CD14-positive monocyte (primary cell): Measurements from ENCODE around the gene FAM107B. TPM values are rescaled to one million over a fixed set of nuclear protein-coding genes. Genes with fewer than 3 reads are reported as not detected.

Experiments used
- DNase-seq, 3 donors: peaks; one replicate each; pipeline ENCODE4 v3.0.0-alpha.2; 2011 to 2022
- H2AFZ ChIP-seq: 2 replicates; pipeline ENCODE4 v1.6.0; 2012; ENCODE audit warnings: mild to moderate bottlenecking, low read depth, low read length, inconsistent platforms; ENCODE audit not compliant: insufficient read depth, poor library complexity, severe bottlenecking
- H3K27ac ChIP-seq, 2 donors: 1 replicate in 1 of 2; 2 replicates in 1 of 2; pipeline ENCODE4 v1.5.1; 2012 to 2013; ENCODE audit warnings: low read length in 2 of 2, control low read depth in 1 of 2, inconsistent platforms in 1 of 2, low read depth in 1 of 2, mild to moderate bottlenecking in 1 of 2
- H3K27me3 ChIP-seq, 2 donors: one replicate each; pipeline versions ENCODE4 v1.6.0 to v1.6.1; 2011 to 2013; ENCODE audit warnings: low read length in 2 of 2; ENCODE audit not compliant: control insufficient read depth in 2 of 2, insufficient read depth in 2 of 2
- H3K36me3 ChIP-seq, 2 donors: replicated peaks in 1 of 2; 1 replicate in 1 of 2; 2 replicates in 1 of 2; pipeline versions ENCODE4 v1.5.1 to v1.6.1; 2012 to 2013; ENCODE audit warnings: low read length in 2 of 2, control low read depth in 1 of 2, inconsistent platforms in 1 of 2, mild to moderate bottlenecking in 1 of 2; ENCODE audit not compliant: insufficient read depth in 2 of 2, control insufficient read depth in 1 of 2
- H3K4me1 ChIP-seq, 2 donors: 1 replicate in 1 of 2; 2 replicates in 1 of 2; pipeline versions ENCODE4 v1.5.1 to v1.6.1; 2012 to 2013; ENCODE audit warnings: low read length in 2 of 2, control low read depth in 1 of 2, inconsistent platforms in 1 of 2, mild to moderate bottlenecking in 1 of 2, moderate library complexity in 1 of 2; ENCODE audit not compliant: insufficient read depth in 2 of 2, control insufficient read depth in 1 of 2
- H3K4me2 ChIP-seq: replicated peaks from 2 replicates; pipeline ENCODE3; 2012; ENCODE audit warnings: low read length, moderate library complexity, mild to moderate bottlenecking; ENCODE audit not compliant: poor library complexity, severe bottlenecking; ENCODE audit errors: extremely low read depth
- H3K4me3 ChIP-seq, 3 experiments: fragments of 200-600 bp in 1 of 3; sonication (generic) in 1 of 3; replicated peaks in 1 of 3; 1 replicate in 2 of 3; 2 replicates in 1 of 3; pipeline ENCODE4 v1.5.1; 2011 to 2013; ENCODE audit warnings: low read length in 3 of 3, mild to moderate bottlenecking in 3 of 3, control low read depth in 2 of 3, low read depth in 2 of 3, inconsistent platforms in 1 of 3, moderate library complexity in 1 of 3
- H3K79me2 ChIP-seq: 2 replicates; pipeline ENCODE4 v1.6.0; 2012; ENCODE audit warnings: mild to moderate bottlenecking, control low read depth, inconsistent platforms, low read length, moderate library complexity; ENCODE audit not compliant: insufficient read depth
- H3K9ac ChIP-seq: 2 replicates; pipeline ENCODE4 v1.6.0; 2017; ENCODE audit warnings: low read length, mild to moderate bottlenecking; ENCODE audit not compliant: insufficient read depth, poor library complexity, severe bottlenecking
- H3K9me3 ChIP-seq, 2 donors: replicated peaks in 1 of 2; 1 replicate in 1 of 2; 2 replicates in 1 of 2; pipeline versions ENCODE4 v1.5.1 to v1.6.1; 2012 to 2013; ENCODE audit warnings: low read length in 2 of 2, control low read depth in 1 of 2; ENCODE audit not compliant: control insufficient read depth in 1 of 2, insufficient read depth in 1 of 2
- H4K20me1 ChIP-seq: 2 replicates; pipeline ENCODE4 v1.6.0; 2012; ENCODE audit warnings: mild to moderate bottlenecking, low read length, control low read depth, moderate library complexity; ENCODE audit not compliant: insufficient read depth
- H3K27ac Mint-ChIP-seq, 7 donors: one replicate each; pipeline ENCODE4 v1.8.0; 2020; ENCODE audit warnings: mild to moderate bottlenecking in 7 of 7, mixed read lengths in 7 of 7, moderate library complexity in 6 of 7, inconsistent platforms in 2 of 7
- H3K27me3 Mint-ChIP-seq, 3 donors: one replicate each; pipeline ENCODE4 v1.8.0; 2021 to 2022; ENCODE audit warnings: low read depth in 3 of 3, mild to moderate bottlenecking in 3 of 3, mixed read lengths in 3 of 3, moderate library complexity in 3 of 3, inconsistent platforms in 1 of 3
- H3K36me3 Mint-ChIP-seq, 2 donors: one replicate each; pipeline ENCODE4 v1.8.0; 2020; ENCODE audit warnings: mixed read lengths in 2 of 2, inconsistent platforms in 1 of 2, mild to moderate bottlenecking in 1 of 2
- H3K4me1 Mint-ChIP-seq: one replicate; pipeline ENCODE4 v1.8.0; 2020; ENCODE audit warnings: mild to moderate bottlenecking, mixed read lengths
- H3K4me3 Mint-ChIP-seq, 2 donors: one replicate each; pipeline ENCODE4 v1.8.0; 2020; ENCODE audit warnings: mild to moderate bottlenecking in 2 of 2, mixed read lengths in 2 of 2, moderate library complexity in 1 of 2
- H3K9me3 Mint-ChIP-seq, 7 donors: one replicate each; pipeline ENCODE4 v1.8.0; 2020 to 2022; ENCODE audit warnings: mixed read lengths in 7 of 7, mild to moderate bottlenecking in 6 of 7, moderate library complexity in 6 of 7, inconsistent platforms in 2 of 7
- CTCF ChIP-seq: fragments of 200-600 bp; IDR thresholded peaks from one replicate; pipeline ENCODE4 v1.8.0; 2022; ENCODE audit warnings: antibody characterized with exemption, mild to moderate bottlenecking
- WGBS: methylation state at CpG from one replicate; pipeline ENCODE4 v1.1.5; 2013; ENCODE audit warnings: missing lambda C conversion rate; ENCODE audit not compliant: insufficient coverage; 5-methylcytosine and 5-hydroxymethylcytosine counted together
- intact Hi-C, 2 donors: fragments of 100-400 bp; cut with micrococcal nuclease; formaldehyde crosslinking; loops; one replicate each; pipeline versions ENCODE4 v1.15.0 to v1.15.1; 2023
- polyA plus RNA-seq, 3 donors: library from polyadenylated mRNA; depleted of rRNA in 1 of 3; unstranded in 2 of 3; stranded (reverse) in 1 of 3; fragments of 300-500 nt in 2 of 3; fragments of >200 nt in 1 of 3; fragmentation: Illumina TruSeq in 2 of 3; gene quantifications; 1 replicate in 2 of 3; 2 replicates in 1 of 3; pipeline ENCODE4 v1.2.3, GENCODE V29; 2012 to 2021

The FAM107B gene
- polyA plus RNA-seq, 3 donors = 27.2 to 68.5 (median 28.4) TPM

GRCh38 chr10:14549496-14549895, 225.2 kb downstream of the FAM107B start:
- peaks cover 67 to 86% of the 10 kb centered on the region in 2 donors for H3K4me1 ChIP-seq

GRCh38 chr10:14548970-14549369, 225.7 kb downstream of the FAM107B start:
- Mint-ChIP-seq H3K4me3 (no peak overlapping the region), H3K36me3 (peaks cover 61 to 63% of the 10 kb centered on the region in 2 donors), H3K27ac (peak overlapping the region in 1 of 7 donors; percentile 37), H3K9me3 (no peaks in the 10 kb centered on the region), H3K4me1 (peaks cover 80% of the 10 kb centered on the region), H3K27me3 (peaks cover 0 to 3% (median 1%) of the 10 kb centered on the region in 3 donors)
- intact Hi-C loops = loop anchor here in 1 of 2 donors (5.0 kb wide), 1 partner anchor 52 kb away; no protein-coding TSS in a partner anchor
- Histone ChIP-seq H4K20me1 (peaks cover 62% of the 10 kb centered on the region), H3K27me3 (no peaks in the 10 kb centered on the region), H3K27ac (no peak overlapping the region), H3K4me2 (no peak overlapping the region), H3K9ac (no peak overlapping the region), H2AFZ (no peak overlapping the region), H3K4me3 (no peak overlapping the region), H3K36me3 (peaks cover 0 to 27% of the 10 kb centered on the region in 2 donors), H3K9me3 (no peaks in the 10 kb centered on the region), H3K4me1 (peaks cover 63 to 84% of the 10 kb centered on the region in 2 donors), H3K79me2 (peaks cover 93% of the 10 kb centered on the region)
- TF ChIP-seq CTCF = no peak
- WGBS = 93% methylated on average over 2 of the region's 3 CpGs
- no peak for DNase-seq

More at GRCh38 chr10:14549496-14549895, 225.2 kb downstream of the FAM107B start:
- no peak for DNase-seq
- Histone ChIP-seq H3K27me3 (no peaks in the 10 kb centered on the region), H3K79me2 (peaks cover 93% of the 10 kb centered on the region), H3K9me3 (no peaks in the 10 kb centered on the region), H3K9ac (no peak overlapping the region), H3K4me3 (no peak overlapping the region), H3K4me2 (no peak overlapping the region), H3K27ac (no peak overlapping the region), H2AFZ (no peak overlapping the region), H3K36me3 (peaks cover 0 to 26% of the 10 kb centered on the region in 2 donors), H4K20me1 (peaks cover 57% of the 10 kb centered on the region)
- Mint-ChIP-seq H3K4me3 (no peak overlapping the region), H3K27me3 (peaks cover 0 to 3% (median 1%) of the 10 kb centered on the region in 3 donors), H3K27ac (peak overlapping the region in 5 of 7 donors; percentile 16 to 72 (median 65)), H3K36me3 (peaks cover 56 to 62% of the 10 kb centered on the region in 2 donors), H3K4me1 (peaks cover 81% of the 10 kb centered on the region), H3K9me3 (no peaks in the 10 kb centered on the region)
- no peak for TF ChIP-seq CTCF
- 100% methylated on average over 3 of the region's 6 CpGs for WGBS
- intact Hi-C loops = loop anchor here in 1 of 2 donors (5.0 kb wide), 1 partner anchor 52 kb away; no protein-coding TSS in a partner anchor
